Measurements from ENCODE around the gene ASIP. TPM values are rescaled to one million over a fixed set of nuclear protein-coding genes. Genes with fewer than 3 reads are reported as not detected.

The ASIP gene
- total RNA-seq, 6 experiments from 2014 or later = 0.42 TPM; not detected in 5

DNA sequence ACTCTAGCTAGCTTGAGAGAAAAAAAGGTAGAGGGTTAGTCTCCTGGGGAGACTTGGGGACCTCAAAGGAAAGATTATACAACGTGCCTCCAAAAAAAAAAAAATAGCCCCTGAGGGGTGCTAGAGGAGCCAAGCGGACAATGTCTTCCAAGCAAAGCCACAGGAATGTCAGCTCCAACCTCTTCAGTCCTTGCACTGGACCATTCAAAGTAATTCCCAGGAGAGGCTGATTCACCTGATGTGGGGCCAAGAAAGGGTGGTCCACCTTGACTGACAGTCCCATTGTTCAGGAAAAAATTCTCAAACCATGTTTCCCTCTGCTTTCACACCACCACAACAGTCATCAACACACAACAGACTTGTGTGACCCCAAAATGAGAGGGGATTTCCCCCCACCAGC is 30.7 kb downstream of the ASIP start:
- ATAC-seq (no peak), DNase-seq (no peak)
- Histone ChIP-seq H3K9me3 (no peaks in the 10 kb centered on the region), H3K4me1 (peaks cover 0 to 14% (median 2%) of the 10 kb centered on the region in 4 donors), H3K27me3 (no peaks in the 10 kb centered on the region), H3K4me3 (no peak overlapping the region), H3K36me3 (peaks cover 0 to 4% (median 0%) of the 10 kb centered on the region in 4 donors), H3K27ac (no peak overlapping the region)
- intact Hi-C loops (cut with DNase I) = no loop called here
- TF ChIP-seq, protein P1, sequence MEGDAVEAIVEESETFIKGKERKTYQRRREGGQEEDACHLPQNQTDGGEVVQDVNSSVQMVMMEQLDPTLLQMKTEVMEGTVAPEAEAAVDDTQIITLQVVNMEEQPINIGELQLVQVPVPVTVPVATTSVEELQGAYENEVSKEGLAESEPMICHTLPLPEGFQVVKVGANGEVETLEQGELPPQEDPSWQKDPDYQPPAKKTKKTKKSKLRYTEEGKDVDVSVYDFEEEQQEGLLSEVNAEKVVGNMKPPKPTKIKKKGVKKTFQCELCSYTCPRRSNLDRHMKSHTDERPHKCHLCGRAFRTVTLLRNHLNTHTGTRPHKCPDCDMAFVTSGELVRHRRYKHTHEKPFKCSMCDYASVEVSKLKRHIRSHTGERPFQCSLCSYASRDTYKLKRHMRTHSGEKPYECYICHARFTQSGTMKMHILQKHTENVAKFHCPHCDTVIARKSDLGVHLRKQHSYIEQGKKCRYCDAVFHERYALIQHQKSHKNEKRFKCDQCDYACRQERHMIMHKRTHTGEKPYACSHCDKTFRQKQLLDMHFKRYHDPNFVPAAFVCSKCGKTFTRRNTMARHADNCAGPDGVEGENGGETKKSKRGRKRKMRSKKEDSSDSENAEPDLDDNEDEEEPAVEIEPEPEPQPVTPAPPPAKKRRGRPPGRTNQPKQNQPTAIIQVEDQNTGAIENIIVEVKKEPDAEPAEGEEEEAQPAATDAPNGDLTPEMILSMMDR (IDR thresholded peaks at IDR 0.05) = no peak
- no peak for TF ChIP-seq POLR2A (IDR thresholded peaks at IDR 0.05)
- 100% methylated on average over 2 of the region's 2 CpGs for WGBS (ENCODE audit: insufficient coverage, low coverage, low lambda C conversion rate, missing lambda C conversion rate)

DNA sequence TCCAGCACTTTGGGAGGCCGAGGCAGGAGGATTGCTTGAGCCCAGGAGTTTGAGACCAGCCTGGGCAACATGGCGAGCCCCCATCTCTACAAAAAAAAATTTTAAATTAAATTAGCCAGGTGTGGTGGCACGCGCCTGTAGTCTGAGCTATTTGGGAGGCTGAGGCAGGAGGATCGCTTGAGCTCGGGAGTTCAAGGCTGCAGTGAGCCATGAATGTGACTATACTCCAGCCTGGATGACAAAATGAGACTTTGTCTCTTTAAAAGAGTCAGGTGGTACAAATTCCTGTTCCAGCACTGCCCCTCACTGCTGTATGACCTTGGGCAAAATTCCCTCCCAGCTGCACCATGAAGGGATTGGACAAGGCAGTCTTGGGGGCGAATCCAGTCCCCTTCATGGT is 33.5 kb downstream of the ASIP start:
- Histone ChIP-seq H3K9me3 (no peaks in the 10 kb centered on the region), H3K4me3 (no peak overlapping the region), H3K27ac (no peak overlapping the region), H3K36me3 (peaks cover 0 to 18% (median 3%) of the 10 kb centered on the region in 4 donors), H3K4me1 (peaks cover 0 to 11% (median 2%) of the 10 kb centered on the region in 4 donors), H3K27me3 (no peaks in the 10 kb centered on the region)
- ATAC-seq = no peak
- 100% methylated on average over 1 of the region's 7 CpGs for WGBS (ENCODE audit: insufficient coverage, low coverage, low lambda C conversion rate, missing lambda C conversion rate)
- intact Hi-C loops (cut with DNase I) = no loop called here
- TF ChIP-seq, protein P1 (IDR thresholded peaks at IDR 0.05) = no peak
- TF ChIP-seq POLR2A (IDR thresholded peaks at IDR 0.05) = no peak
- DNase-seq = no peak

DNA sequence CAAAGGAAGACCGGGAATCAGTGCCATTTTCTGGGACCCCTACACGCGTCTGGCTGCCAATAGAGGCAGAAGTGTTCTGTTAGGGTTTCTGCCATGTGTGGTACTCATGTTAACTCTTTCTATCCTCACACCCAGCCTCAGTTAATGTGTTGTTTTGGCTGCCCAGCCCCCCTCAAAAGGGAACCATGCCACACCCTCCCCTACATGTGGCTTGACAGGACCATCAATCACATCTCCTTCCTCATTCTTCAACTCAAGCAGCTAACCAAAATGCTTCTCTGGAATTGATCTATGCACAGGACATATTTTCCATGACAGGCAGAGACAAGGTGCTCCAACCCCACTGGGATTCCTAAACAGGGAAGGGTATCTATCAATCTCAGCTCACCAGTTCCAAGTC is 40.0 kb downstream of the ASIP start:
- Histone ChIP-seq H3K27me3 (no peaks in the 10 kb centered on the region), H3K27ac (no peak overlapping the region), H3K4me3 (no peak overlapping the region), H3K36me3 (peaks cover 0 to 82% (median 38%) of the 10 kb centered on the region in 4 donors), H3K9me3 (no peaks in the 10 kb centered on the region), H3K4me1 (no peaks in the 10 kb centered on the region)
- DNase-seq = no peak
- ATAC-seq = no peak
- TF ChIP-seq, protein P1 (IDR thresholded peaks at IDR 0.05) = no peak
- no peak for TF ChIP-seq POLR2A (IDR thresholded peaks at IDR 0.05)
- WGBS (ENCODE audit: insufficient coverage, low coverage, low lambda C conversion rate, missing lambda C conversion rate) = no CpG with 5 or more reads among the region's 3 CpGs
- intact Hi-C loops (cut with DNase I) = no loop called here

DNA sequence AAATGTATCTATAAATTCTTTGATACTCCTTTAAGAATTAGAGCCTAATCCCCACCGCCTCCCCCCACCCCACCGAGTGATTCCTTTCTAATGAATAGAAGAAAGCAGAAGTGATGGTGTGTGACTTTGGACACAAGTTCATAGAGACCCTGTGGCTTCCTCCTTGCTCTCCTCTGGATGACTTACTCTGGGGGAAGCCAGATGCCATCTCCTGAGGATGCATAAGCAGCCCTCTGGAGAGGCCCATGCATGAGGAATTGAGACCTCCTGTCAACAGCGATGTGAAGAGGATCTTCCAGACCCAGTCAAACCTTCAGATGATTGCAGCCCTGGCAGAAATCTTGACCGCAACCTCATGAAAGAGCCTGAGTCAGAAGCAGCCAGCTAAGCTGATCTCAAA is 40.8 kb downstream of the ASIP start:
- Histone ChIP-seq H3K27me3 (no peaks in the 10 kb centered on the region), H3K36me3 (peaks cover 0 to 81% (median 40%) of the 10 kb centered on the region in 4 donors), H3K27ac (no peak overlapping the region), H3K4me3 (no peak overlapping the region), H3K4me1 (no peaks in the 10 kb centered on the region), H3K9me3 (no peaks in the 10 kb centered on the region)
- 75% methylated on average over 3 of the region's 4 CpGs for WGBS (ENCODE audit: insufficient coverage, low coverage, low lambda C conversion rate, missing lambda C conversion rate)
- TF ChIP-seq POLR2A (IDR thresholded peaks at IDR 0.05) = no peak
- TF ChIP-seq, protein P1 (IDR thresholded peaks at IDR 0.05) = no peak
- intact Hi-C loops (cut with DNase I) = no loop called here
- ATAC-seq = no peak
- no peak for DNase-seq

DNA sequence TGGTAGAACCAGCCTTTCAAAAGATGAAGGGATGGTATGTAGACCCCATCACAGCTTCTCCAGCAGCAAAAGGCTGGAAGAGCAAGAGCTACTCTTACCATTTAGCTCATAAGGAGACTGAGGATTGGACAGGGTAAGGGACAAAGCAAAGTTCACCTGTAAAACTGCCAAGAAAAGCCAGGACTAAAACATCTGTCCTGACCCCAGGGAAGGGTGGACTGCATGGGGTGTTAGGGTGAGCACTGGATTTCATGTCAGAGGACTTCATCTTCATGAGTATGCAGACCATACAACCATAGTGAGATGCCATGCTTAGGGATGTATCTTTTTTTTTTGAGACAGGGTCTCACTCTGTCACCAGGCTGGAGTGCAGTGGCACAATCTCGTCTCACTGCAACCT is 42.6 kb downstream of the ASIP start:
- Histone ChIP-seq H3K4me1 (no peaks in the 10 kb centered on the region), H3K9me3 (no peaks in the 10 kb centered on the region), H3K27me3 (no peaks in the 10 kb centered on the region), H3K27ac (no peak overlapping the region), H3K36me3 (peaks cover 0 to 82% (median 40%) of the 10 kb centered on the region in 4 donors), H3K4me3 (no peak overlapping the region)
- DNase-seq = no peak
- TF ChIP-seq POLR2A (IDR thresholded peaks at IDR 0.05) = no peak
- TF ChIP-seq, protein P1 (IDR thresholded peaks at IDR 0.05) = no peak
- intact Hi-C loops (cut with DNase I) = no loop called here
- 83% methylated on average over 1 of the region's 1 CpG for WGBS (ENCODE audit: insufficient coverage, low coverage, low lambda C conversion rate, missing lambda C conversion rate)
- ATAC-seq = peak in 3 of 4 donors; percentile 17 to 76 (median 66)

Measured in right lobe of liver (tissue), 6 donors.